KMS-11 (cell line): ENCODE data around the gene SCTR.

Experiments used
- H2AFZ ChIP-seq: fragments of 200-600 bp; sonication (generic); 2 replicates; pipeline ENCODE4 v1.6.1; 2016; ENCODE audit warnings: antibody characterized with exemption, mixed run types, low read depth
- H3K27ac ChIP-seq: fragments of 200-600 bp; sonication (generic); 2 replicates; pipeline ENCODE4 v1.6.1; 2016; ENCODE audit warnings: mild to moderate bottlenecking, mixed run types
- H3K27me3 ChIP-seq: fragments of 200-600 bp; sonication (generic); 2 replicates; pipeline ENCODE4 v1.6.1; 2017; ENCODE audit warnings: mild to moderate bottlenecking, low read depth, mixed run types, moderate library complexity; ENCODE audit not compliant: insufficient read depth
- H3K36me3 ChIP-seq: fragments of 200-600 bp; sonication (generic); 2 replicates; pipeline ENCODE4 v1.6.1; 2017; ENCODE audit warnings: mild to moderate bottlenecking, mixed run types; ENCODE audit not compliant: insufficient read depth
- H3K4me1 ChIP-seq: fragments of 200-600 bp; sonication (generic); 2 replicates; pipeline ENCODE4 v1.6.1; 2016; ENCODE audit warnings: mild to moderate bottlenecking, low read depth, mixed run types; ENCODE audit not compliant: poor library complexity, severe bottlenecking
- H3K4me2 ChIP-seq: fragments of 200-600 bp; sonication (generic); 2 replicates; pipeline ENCODE4 v1.7.0; 2016; ENCODE audit warnings: mild to moderate bottlenecking, mixed run types
- H3K4me3 ChIP-seq: fragments of 200-600 bp; sonication (generic); IDR thresholded peaks from 2 replicates; pipeline ENCODE4 v1.6.1; 2017; ENCODE audit warnings: low read depth, low read length, mixed read lengths; ENCODE audit not compliant: insufficient read depth
- H3K79me2 ChIP-seq: fragments of 200-600 bp; sonication (generic); 2 replicates; pipeline ENCODE4 v1.6.1; 2016; ENCODE audit warnings: low read depth, mixed run types; ENCODE audit not compliant: insufficient read depth
- H3K9ac ChIP-seq: fragments of 200-600 bp; sonication (generic); 2 replicates; pipeline ENCODE4 v1.6.1; 2016; ENCODE audit warnings: mild to moderate bottlenecking, mixed run types
- H4K20me1 ChIP-seq: fragments of 200-600 bp; sonication (generic); 2 replicates; pipeline ENCODE4 v1.6.1; 2016; ENCODE audit warnings: mild to moderate bottlenecking, mixed run types; ENCODE audit not compliant: insufficient read depth
- CTCF ChIP-seq: fragments of 200-600 bp; sonication (generic); conservative IDR thresholded peaks from 2 replicates; pipeline ENCODE4 v1.6.1; 2017; ENCODE audit warnings: low read depth, mild to moderate bottlenecking, antibody characterized with exemption, low read length, moderate library complexity, mixed read lengths

The SCTR gene

DNA sequence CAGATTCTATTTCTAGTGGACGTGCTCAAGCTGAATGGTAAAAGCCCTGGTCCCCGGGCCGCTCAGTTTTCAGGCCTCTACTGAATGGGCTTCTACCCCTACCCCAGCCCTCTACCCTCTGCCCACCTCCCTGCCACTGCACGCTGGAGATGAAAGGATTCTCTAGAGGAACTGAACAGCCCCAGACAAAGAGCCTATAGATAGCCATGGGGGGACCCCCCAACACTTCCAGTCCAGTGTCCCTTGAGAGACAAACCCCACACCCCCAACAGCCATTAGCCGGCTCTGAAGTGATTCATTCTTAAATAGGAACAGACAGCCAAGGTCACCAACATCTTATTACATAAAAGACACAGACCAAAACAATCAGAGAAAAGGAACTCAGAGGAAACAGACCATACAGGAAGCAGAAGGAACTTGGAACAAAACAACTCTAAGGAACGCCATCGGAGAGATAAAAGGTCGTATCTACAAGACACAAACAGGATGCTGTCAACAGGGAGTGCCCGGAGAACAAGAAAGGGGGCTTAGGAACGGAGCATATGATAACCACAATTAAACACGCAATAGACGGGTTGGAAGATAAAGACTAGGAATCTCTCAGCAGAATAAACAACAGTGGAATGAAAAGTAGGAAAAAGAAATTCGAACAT is 69.1 kb downstream of the SCTR start:
- Histone ChIP-seq H2AFZ (no peak overlapping the region), H3K79me2 (no peaks in the 10 kb centered on the region), H3K9ac (no peak overlapping the region), H3K4me1 (no peaks in the 10 kb centered on the region), H3K36me3 (no peaks in the 10 kb centered on the region), H3K27ac (no peak overlapping the region), H3K4me3 (no peak overlapping the region), H4K20me1 (no peaks in the 10 kb centered on the region), H3K4me2 (no peak overlapping the region), H3K27me3 (no peaks in the 10 kb centered on the region)
- no peak for TF ChIP-seq CTCF

- H3K4me1 ChIP-seq = no peaks in the 10 kb centered on the region
- no peak overlapping the region for H2AFZ ChIP-seq
- no peak for TF ChIP-seq CTCF
- no peak overlapping the region for H3K9ac ChIP-seq
- H3K4me3 ChIP-seq = no peak overlapping the region
- no peaks in the 10 kb centered on the region for H3K27me3 ChIP-seq
- H3K4me2 ChIP-seq = no peak overlapping the region
- H3K27ac ChIP-seq = no peak overlapping the region
- H3K79me2 ChIP-seq = no peaks in the 10 kb centered on the region
- no peaks in the 10 kb centered on the region for H4K20me1 ChIP-seq
- no peaks in the 10 kb centered on the region for H3K36me3 ChIP-seq
These were observed 70.2 kb downstream of the SCTR start for GRCh38 chr2:119453972-119454593.

GRCh38 chr2:119451336-119452050 is 72.8 kb downstream of the SCTR start:
- H3K79me2 ChIP-seq = no peaks in the 10 kb centered on the region
- H3K27ac ChIP-seq = no peak overlapping the region
- no peaks in the 10 kb centered on the region for H3K4me1 ChIP-seq
- H2AFZ ChIP-seq = no peak overlapping the region
- H4K20me1 ChIP-seq = no peaks in the 10 kb centered on the region
- no peak overlapping the region for H3K9ac ChIP-seq
- H3K27me3 ChIP-seq = no peaks in the 10 kb centered on the region
- H3K4me3 ChIP-seq = no peak overlapping the region
- no peak overlapping the region for H3K4me2 ChIP-seq
- no peaks in the 10 kb centered on the region for H3K36me3 ChIP-seq
- no peak for TF ChIP-seq CTCF

DNA sequence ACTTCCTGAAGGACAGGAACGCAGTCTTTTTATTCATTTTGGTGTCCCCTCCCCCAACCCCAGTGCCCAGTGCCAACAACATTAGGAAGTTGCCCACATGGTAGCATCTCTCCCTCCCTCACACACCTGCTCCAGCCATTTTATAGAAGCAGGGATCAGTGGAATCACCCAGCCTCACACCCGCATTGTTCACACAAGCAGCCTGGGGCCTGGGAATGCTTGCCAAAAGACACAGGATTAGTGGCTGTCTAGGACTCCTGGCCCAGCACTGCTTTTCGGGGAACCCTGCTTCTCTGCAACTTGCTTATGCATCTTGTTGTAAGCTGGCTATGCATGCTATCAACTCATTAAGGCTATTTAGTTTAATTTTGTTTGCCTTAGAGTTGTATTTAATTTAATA is 74.8 kb downstream of the SCTR start:
- H3K4me2 ChIP-seq = no peak overlapping the region

More for the DNA sequence above, 74.8 kb downstream of the SCTR start:
- H3K36me3 ChIP-seq = no peaks in the 10 kb centered on the region
- no peaks in the 10 kb centered on the region for H4K20me1 ChIP-seq
- no peaks in the 10 kb centered on the region for H3K27me3 ChIP-seq
- H3K4me3 ChIP-seq = no peak overlapping the region
- H3K79me2 ChIP-seq = no peaks in the 10 kb centered on the region
- no peaks in the 10 kb centered on the region for H3K4me1 ChIP-seq
- no peak for TF ChIP-seq CTCF
- no peak overlapping the region for H2AFZ ChIP-seq
- H3K9ac ChIP-seq = no peak overlapping the region
- H3K27ac ChIP-seq = no peak overlapping the region
